Stomach (tissue), 4 donors: ENCODE results near the gene IDI1.

Experiments
- EP300 ChIP-seq: sonication (generic); formaldehyde crosslinking; IDR thresholded peaks from one replicate; pipeline ENCODE4 v1.6.1; 2017; ENCODE audit warnings: antibody characterized with exemption
- POLR2A ChIP-seq, 4 donors: fragments of 450-650 bp; IDR thresholded peaks; one replicate each; pipeline ENCODE4 v1.6.1; 2016; ENCODE audit warnings: antibody characterized with exemption in 4 of 4, control low read depth in 2 of 4, mild to moderate bottlenecking in 1 of 4, moderate library complexity in 1 of 4
- POLR2AphosphoS5 ChIP-seq, 3 donors: sonication (generic); formaldehyde crosslinking; IDR thresholded peaks; one replicate each; pipeline ENCODE4 v1.6.1; 2016; ENCODE audit warnings: antibody characterized with exemption in 3 of 3
- TF ChIP-seq, protein P1 (sequence below), 7 experiments: fragments of 450-650 bp in 4 of 7; fragments of 200-600 bp in 3 of 7; sonication (generic) in 3 of 7; IDR thresholded peaks; one replicate each; pipeline ENCODE4 v1.5.1; 2016 to 2019; ENCODE audit warnings: antibody characterized with exemption in 7 of 7, control low read depth in 2 of 7, mild to moderate bottlenecking in 1 of 7

DNA sequence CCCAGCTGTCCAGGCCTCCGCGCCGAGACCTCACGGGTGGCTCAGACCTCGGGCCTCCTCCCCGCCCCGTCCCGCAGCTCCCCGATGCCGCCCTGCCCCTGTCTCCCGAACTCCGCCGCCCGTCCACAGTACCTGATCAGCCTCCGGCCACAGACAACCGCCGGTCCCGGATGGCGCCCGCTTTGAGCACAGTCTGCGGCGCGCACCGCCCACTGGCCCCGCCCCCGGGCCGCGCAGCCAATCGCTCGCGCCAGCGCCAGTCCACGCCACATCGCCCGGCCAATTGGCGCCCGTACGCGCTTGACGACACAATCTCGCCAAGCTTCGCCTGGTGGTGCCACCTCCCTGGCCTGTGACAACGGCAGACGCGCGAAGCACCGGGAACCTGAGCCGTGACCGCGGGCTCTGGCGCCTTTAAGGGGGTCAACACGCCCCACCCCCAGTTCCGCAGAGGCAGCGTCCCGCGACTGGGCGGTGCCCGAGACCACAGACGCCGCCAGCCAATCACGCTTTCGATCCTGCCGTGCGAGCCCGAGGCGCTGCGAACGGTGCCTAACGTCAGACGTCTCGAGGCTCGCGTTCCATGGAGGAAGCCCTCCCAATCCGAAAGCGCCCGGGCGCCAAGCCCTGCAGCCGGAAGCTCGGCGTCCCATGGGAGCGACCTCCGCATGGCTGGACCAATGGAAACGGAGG is at the start of gene IDI1:
- TF ChIP-seq, protein P1, sequence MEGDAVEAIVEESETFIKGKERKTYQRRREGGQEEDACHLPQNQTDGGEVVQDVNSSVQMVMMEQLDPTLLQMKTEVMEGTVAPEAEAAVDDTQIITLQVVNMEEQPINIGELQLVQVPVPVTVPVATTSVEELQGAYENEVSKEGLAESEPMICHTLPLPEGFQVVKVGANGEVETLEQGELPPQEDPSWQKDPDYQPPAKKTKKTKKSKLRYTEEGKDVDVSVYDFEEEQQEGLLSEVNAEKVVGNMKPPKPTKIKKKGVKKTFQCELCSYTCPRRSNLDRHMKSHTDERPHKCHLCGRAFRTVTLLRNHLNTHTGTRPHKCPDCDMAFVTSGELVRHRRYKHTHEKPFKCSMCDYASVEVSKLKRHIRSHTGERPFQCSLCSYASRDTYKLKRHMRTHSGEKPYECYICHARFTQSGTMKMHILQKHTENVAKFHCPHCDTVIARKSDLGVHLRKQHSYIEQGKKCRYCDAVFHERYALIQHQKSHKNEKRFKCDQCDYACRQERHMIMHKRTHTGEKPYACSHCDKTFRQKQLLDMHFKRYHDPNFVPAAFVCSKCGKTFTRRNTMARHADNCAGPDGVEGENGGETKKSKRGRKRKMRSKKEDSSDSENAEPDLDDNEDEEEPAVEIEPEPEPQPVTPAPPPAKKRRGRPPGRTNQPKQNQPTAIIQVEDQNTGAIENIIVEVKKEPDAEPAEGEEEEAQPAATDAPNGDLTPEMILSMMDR (IDR thresholded peaks at IDR 0.05): no peak
- TF ChIP-seq EP300 (no peak), POLR2AphosphoS5 (IDR thresholded peaks at IDR 0.05) (peak; percentile 90 to 97 (median 96)), POLR2A (IDR thresholded peaks at IDR 0.05) (peak in 2 of 4 donors; percentile 80 to 94)
